HepG2 (cell line): ENCODE results near the gene TOPORS. TPM values are rescaled to one million over a fixed set of nuclear protein-coding genes. Genes with fewer than 3 reads are reported as not detected.

ENCODE experiments used
- AFF4 ChIP-seq: sonication (generic); formaldehyde crosslinking; IDR thresholded peaks from 2 replicates; pipeline ENCODE4 v1.4.0; 2020; ENCODE audit warnings: missing genetic modification reagents
- ARID4A ChIP-seq: sonication (generic); formaldehyde crosslinking; IDR thresholded peaks from 2 replicates; pipeline ENCODE4 v1.5.0; 2020; ENCODE audit warnings: mild to moderate bottlenecking, missing genetic modification reagents, borderline replicate concordance
- ARNTL ChIP-seq: sonication (generic); formaldehyde crosslinking; IDR thresholded peaks from 2 replicates; pipeline ENCODE4 v1.4.0; 2020; ENCODE audit warnings: mild to moderate bottlenecking, missing genetic modification reagents
- FOXA1 ChIP-seq, 2 experiments: fragments of 450-650 bp in 1 of 2; sonication (generic) in 1 of 2; formaldehyde crosslinking in 1 of 2; IDR thresholded peaks; 2 replicates each; pipeline versions ENCODE4 v1.4.0 to v1.6.1; 2016 to 2020; ENCODE audit warnings: missing genetic modification reagents in 1 of 2
- MEIS2 ChIP-seq: sonication (generic); formaldehyde crosslinking; IDR thresholded peaks from 2 replicates; pipeline ENCODE4 v1.9.0; 2021; ENCODE audit warnings: mild to moderate bottlenecking, missing genetic modification reagents
- U2AF1 ChIP-seq: fragments of 200-400 bp; formaldehyde crosslinking; optimal IDR thresholded peaks from 2 replicates; pipeline ENCODE3; 2017; ENCODE audit warnings: mild to moderate bottlenecking, low read depth, low read length
- ZBTB42 ChIP-seq: sonication (generic); formaldehyde crosslinking; IDR thresholded peaks from 2 replicates; pipeline ENCODE4 v1.5.0; 2020; ENCODE audit warnings: mild to moderate bottlenecking, missing genetic modification reagents
- ZNF616 ChIP-seq: sonication (generic); formaldehyde crosslinking; IDR thresholded peaks from 2 replicates; pipeline ENCODE4 v1.5.0; 2020; ENCODE audit warnings: low read depth, mild to moderate bottlenecking, missing genetic modification reagents
- polyA plus RNA-seq, 8 experiments: library from polyadenylated mRNA; depleted of rRNA in 3 of 8; stranded (reverse) in 7 of 8; unstranded in 1 of 8; fragments of >200 nt; fragmentation: Illumina TruSeq in 4 of 8; extraction: Trizol in 4 of 8; gene quantifications; 2 replicates each; pipeline versions ENCODE4 v1.2.1 to v1.2.3, GENCODE V29; 2011 to 2016; ENCODE audit warnings: low read depth in 4 of 8, missing spikeins in 1 of 8, mixed read lengths in 1 of 8; ENCODE audit not compliant: insufficient read depth in 1 of 8
- total RNA-seq, 5 experiments: library from RNA; depleted of rRNA; stranded (reverse); fragments of >200 nt; fragmentation: Illumina TruSeq; extraction: Trizol; gene quantifications; 2 replicates each; pipeline ENCODE4 v1.2.3, GENCODE V29; 2016; ENCODE audit warnings: low read depth in 1 of 5
- TF ChIP-seq, protein P1 (sequence below), 2 experiments: fragments of 450-650 bp in 1 of 2; sonication (generic) in 1 of 2; formaldehyde crosslinking; IDR thresholded peaks; 2 replicates each; pipeline versions ENCODE4 v1.5.0 to v1.8.0; 2020 to 2022; ENCODE audit warnings: mild to moderate bottlenecking in 1 of 2, missing genetic modification reagents in 1 of 2

The TOPORS gene
- total and polyA plus RNA-seq, 2 of the 13 experiments (the other 11 are each of a cell fraction or from before 2014, with no cell fraction given), result 6.8 to 19.6 TPM

- TF ChIP-seq AFF4 (CRISPR knock-in tag), result no peak
- no peak for TF ChIP-seq MEIS2 (CRISPR knock-in tag)
- TF ChIP-seq ARID4A (CRISPR knock-in tag), result no peak
- no peak for TF ChIP-seq FOXA1 (IDR thresholded peaks at IDR 0.05)
- no peak for TF ChIP-seq FOXA1 (CRISPR knock-in tag; IDR thresholded peaks at IDR 0.05)
- TF ChIP-seq, protein P1, sequence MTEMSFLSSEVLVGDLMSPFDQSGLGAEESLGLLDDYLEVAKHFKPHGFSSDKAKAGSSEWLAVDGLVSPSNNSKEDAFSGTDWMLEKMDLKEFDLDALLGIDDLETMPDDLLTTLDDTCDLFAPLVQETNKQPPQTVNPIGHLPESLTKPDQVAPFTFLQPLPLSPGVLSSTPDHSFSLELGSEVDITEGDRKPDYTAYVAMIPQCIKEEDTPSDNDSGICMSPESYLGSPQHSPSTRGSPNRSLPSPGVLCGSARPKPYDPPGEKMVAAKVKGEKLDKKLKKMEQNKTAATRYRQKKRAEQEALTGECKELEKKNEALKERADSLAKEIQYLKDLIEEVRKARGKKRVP (CRISPR knock-in tag; IDR thresholded peaks at IDR 0.05), result no peak
- no peak for TF ChIP-seq ZNF616
- TF ChIP-seq U2AF1, result no peak
- TF ChIP-seq ZBTB42 (CRISPR knock-in tag), result no peak
- TF ChIP-seq ARNTL (CRISPR knock-in tag), result no peak
Observed at GRCh38 chr9:32584784-32585183, 32.4 kb upstream of the TOPORS start (continued).
